Ovary (tissue), 9 donors: ENCODE data around the gene VPS16. TPM values are rescaled to one million over a fixed set of nuclear protein-coding genes. Genes with fewer than 3 reads are reported as not detected.

Experiments
- DNase-seq, 5 donors: peaks; one replicate each; pipeline ENCODE4 v3.0.0-alpha.2; 2019 to 2020
- H3K27ac ChIP-seq, 2 donors: fragments of 200-600 bp; one replicate each; pipeline versions ENCODE4 v1.5.1 to v1.8.0; 2019 to 2022
- H3K27me3 ChIP-seq: fragments of 200-600 bp; one replicate; pipeline ENCODE4 v1.8.0; 2022
- H3K36me3 ChIP-seq: fragments of 200-600 bp; sonication (generic); one replicate; pipeline ENCODE4 v1.5.1; 2019
- H3K4me1 ChIP-seq: one replicate; pipeline ENCODE4 v1.8.1; 2013; ENCODE audit warnings: mild to moderate bottlenecking, moderate library complexity; ENCODE audit not compliant: insufficient read depth
- H3K4me3 ChIP-seq: fragments of 200-600 bp; sonication (generic); one replicate; pipeline ENCODE4 v1.5.1; 2017
- H3K9me3 ChIP-seq, 2 donors: fragments of 200-600 bp in 1 of 2; sonication (generic) in 1 of 2; one replicate each; pipeline versions ENCODE4 v1.5.1 to v1.8.1; 2013 to 2019; ENCODE audit warnings: mild to moderate bottlenecking in 1 of 2, moderate library complexity in 1 of 2
- CTCF ChIP-seq, 3 donors: fragments of 450-650 bp in 2 of 3; fragments of 200-600 bp in 1 of 3; IDR thresholded peaks; one replicate each; pipeline versions ENCODE4 v1.5.1 to v1.8.0; 2016 to 2022; ENCODE audit warnings: antibody characterized with exemption in 3 of 3, mild to moderate bottlenecking in 1 of 3
- EP300 ChIP-seq: sonication (generic); formaldehyde crosslinking; IDR thresholded peaks from one replicate; pipeline ENCODE4 v1.6.1; 2017; ENCODE audit warnings: antibody characterized with exemption
- POLR2A ChIP-seq: fragments of 450-650 bp; IDR thresholded peaks from one replicate; pipeline ENCODE4 v1.6.1; 2017; ENCODE audit warnings: antibody characterized with exemption, mild to moderate bottlenecking, moderate library complexity
- WGBS, 3 donors: extraction: QIAGEN DNeasy Blood & Tissue Kit in 1 of 3; methylation state at CpG; one replicate each; pipeline versions ENCODE4 v1.1.5 to v1.1.7; 2013 to 2017; 5-methylcytosine and 5-hydroxymethylcytosine counted together
- intact Hi-C, 4 donors: fragments of 100-400 bp; cut with DNase I; formaldehyde crosslinking; loops; one replicate each; pipeline versions ENCODE4 v1.11.0 to v1.15.1; 2022 to 2023
- polyA plus RNA-seq, 2 donors: library from polyadenylated mRNA; stranded (reverse); fragments of 200-250 nt in 1 of 2; fragments of 350-450 nt in 1 of 2; fragmentation: Illumina TruSeq in 1 of 2; extraction: RNeasy Lipid Tissue Mini Kit (QIAGEN cat#74804) in 1 of 2; gene quantifications; one replicate each; pipeline ENCODE4 v1.2.3, GENCODE V29; 2013 to 2014
- total RNA-seq, 7 donors: library from RNA; depleted of rRNA in 2 of 7; stranded (reverse); fragments of >200 nt in 2 of 7; fragmentation: NEBNext Ultra II Directional in 3 of 7; extraction: Animal tissue kit (Norgen Biotek cat#: 25700) in 3 of 7; gene quantifications; one replicate each; pipeline versions ENCODE4 v1.1.0 to v1.2.4, GENCODE V29; 2016 to 2023
- donor health status: DM: no; HTN: no; CAD: no; lungs with moderate emphysema.
- donor health status: DM: no; HTN: no; CAD: no.
- donor health status: Bipolar disorder and iron deficiency.
- donor health status: DM: yes; HTN: yes; CAD: no.
- donor health status: DM: no; HTN: no; CAD: no.
- donor health status: DM: yes; HTN: yes; CAD: no.

The VPS16 gene
- total and polyA plus RNA-seq, 9 donors: 15.6 to 44.1 (median 31.0) TPM

- TF ChIP-seq POLR2A (no peak), CTCF (IDR thresholded peaks at IDR 0.05) (no peak), EP300 (no peak)
- 57 to 73% (median 66%) methylated on average over 24 of the region's 24 CpGs for WGBS, 3 donors
- Histone ChIP-seq H3K4me1 (peaks cover 7% of the 10 kb centered on the region), H3K9me3 (no peaks in the 10 kb centered on the region), H3K36me3 (no peaks in the 10 kb centered on the region), H3K4me3 (no peak overlapping the region), H3K27me3 (no peaks in the 10 kb centered on the region), H3K27ac (no peak overlapping the region)
- intact Hi-C loops: no loop called here
- DNase-seq: no peak
These were observed 45.1 kb upstream of the VPS16 start for GRCh38 chr20:2795451-2795850.

GRCh38 chr20:2796011-2796660 is 44.4 kb upstream of the VPS16 start:
- WGBS, 3 donors: 84 to 89% (median 86%) methylated on average over 20 of the region's 20 CpGs
- no peaks in the 10 kb centered on the region for H3K27me3 ChIP-seq

GRCh38 chr20:2797136-2797983 is 43.2 kb upstream of the VPS16 start:
- no peak overlapping the region for H3K27ac ChIP-seq
- TF ChIP-seq CTCF (IDR thresholded peaks at IDR 0.05) (no peak), EP300 (no peak), POLR2A (no peak)
- H3K9me3 ChIP-seq: no peaks in the 10 kb centered on the region
- H3K4me1 ChIP-seq: peaks cover 7% of the 10 kb centered on the region
- H3K36me3 ChIP-seq: no peaks in the 10 kb centered on the region
- intact Hi-C loops: no loop called here
- no peak overlapping the region for H3K4me3 ChIP-seq
- no peak for DNase-seq
- WGBS, 3 donors: 81 to 85% (median 83%) methylated on average over 14 to 16 of the region's 16 CpGs
- no peaks in the 10 kb centered on the region for H3K27me3 ChIP-seq

More at GRCh38 chr20:2796011-2796660, 44.4 kb upstream of the VPS16 start:
- Histone ChIP-seq H3K4me3 (no peak overlapping the region), H3K27ac (no peak overlapping the region), H3K4me1 (peaks cover 7% of the 10 kb centered on the region), H3K36me3 (no peaks in the 10 kb centered on the region), H3K9me3 (no peaks in the 10 kb centered on the region)
- intact Hi-C loops: no loop called here
- no peak for TF ChIP-seq EP300
- TF ChIP-seq CTCF (IDR thresholded peaks at IDR 0.05): no peak
- DNase-seq: no peak

GRCh38 chr20:2798095-2798805 is 42.3 kb upstream of the VPS16 start:
- TF ChIP-seq CTCF (IDR thresholded peaks at IDR 0.05): no peak
- TF ChIP-seq EP300: no peak
- no peak for TF ChIP-seq POLR2A

More at GRCh38 chr20:2798095-2798805, 42.3 kb upstream of the VPS16 start:
- intact Hi-C loops: no loop called here
- no peaks in the 10 kb centered on the region for H3K27me3 ChIP-seq
- H3K4me3 ChIP-seq: no peak overlapping the region
- no peaks in the 10 kb centered on the region for H3K36me3 ChIP-seq
- no peak for DNase-seq
- H3K4me1 ChIP-seq: peaks cover 7% of the 10 kb centered on the region
- WGBS, 3 donors: 84 to 91% (median 87%) methylated on average over 19 of the region's 19 CpGs
- H3K9me3 ChIP-seq: no peaks in the 10 kb centered on the region
- no peak overlapping the region for H3K27ac ChIP-seq
